GM19467 (cell line): ENCODE data around the gene TTC16.

ENCODE experiments used
- ATAC-seq: cut with Tn5 transposase; IDR thresholded peaks from one replicate; pipeline ENCODE4 v1.9.1; 2021; ENCODE audit warnings: mild to moderate bottlenecking, moderate library complexity; ENCODE audit not compliant: unreplicated experiment

Gene TTC16, protein sequence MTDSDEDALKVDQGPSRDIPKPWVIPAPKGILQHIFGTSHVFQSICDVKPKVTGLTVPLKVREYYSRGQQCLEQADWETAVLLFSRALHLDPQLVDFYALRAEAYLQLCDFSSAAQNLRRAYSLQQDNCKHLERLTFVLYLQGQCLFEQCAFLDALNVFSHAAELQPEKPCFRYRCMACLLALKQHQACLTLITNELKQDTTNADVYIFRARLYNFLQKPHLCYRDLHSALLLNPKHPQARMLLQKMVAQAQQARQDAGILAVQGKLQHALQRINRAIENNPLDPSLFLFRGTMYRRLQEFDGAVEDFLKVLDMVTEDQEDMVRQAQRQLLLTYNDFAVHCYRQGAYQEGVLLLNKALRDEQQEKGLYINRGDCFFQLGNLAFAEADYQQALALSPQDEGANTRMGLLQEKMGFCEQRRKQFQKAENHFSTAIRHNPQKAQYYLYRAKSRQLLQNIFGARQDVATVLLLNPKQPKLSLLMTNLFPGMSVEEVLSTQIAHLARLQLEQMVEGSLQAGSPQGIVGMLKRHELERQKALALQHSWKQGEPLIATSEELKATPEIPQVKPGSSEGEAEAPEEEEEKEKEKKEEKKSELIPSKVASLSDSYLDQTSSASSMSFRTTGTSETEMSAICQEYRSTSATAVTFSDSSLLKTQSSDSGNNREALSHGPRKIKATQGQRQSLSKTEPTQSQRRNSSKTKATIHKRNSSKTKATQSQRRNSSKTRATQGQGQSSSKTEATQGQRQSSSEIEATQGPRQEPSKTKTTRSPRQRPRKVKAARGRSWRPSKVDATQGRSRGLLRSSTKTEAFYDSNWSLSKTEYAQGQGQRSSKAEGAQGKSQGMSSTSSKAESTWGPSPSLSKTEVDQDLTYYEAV

GRCh38 chr9:127715470-127716337 lies at the start of gene TTC16, which contains the start of gene PTRH1:
Gene TTC16 (plus strand): TSS chr9:127716079. CDS start chr9:127716146, 67 bp downstream.
Gene PTRH1 (minus strand): TSS chr9:127715663. CDS start chr9:127715639, 24 bp downstream.
- peak; percentile 95 for ATAC-seq

DNA sequence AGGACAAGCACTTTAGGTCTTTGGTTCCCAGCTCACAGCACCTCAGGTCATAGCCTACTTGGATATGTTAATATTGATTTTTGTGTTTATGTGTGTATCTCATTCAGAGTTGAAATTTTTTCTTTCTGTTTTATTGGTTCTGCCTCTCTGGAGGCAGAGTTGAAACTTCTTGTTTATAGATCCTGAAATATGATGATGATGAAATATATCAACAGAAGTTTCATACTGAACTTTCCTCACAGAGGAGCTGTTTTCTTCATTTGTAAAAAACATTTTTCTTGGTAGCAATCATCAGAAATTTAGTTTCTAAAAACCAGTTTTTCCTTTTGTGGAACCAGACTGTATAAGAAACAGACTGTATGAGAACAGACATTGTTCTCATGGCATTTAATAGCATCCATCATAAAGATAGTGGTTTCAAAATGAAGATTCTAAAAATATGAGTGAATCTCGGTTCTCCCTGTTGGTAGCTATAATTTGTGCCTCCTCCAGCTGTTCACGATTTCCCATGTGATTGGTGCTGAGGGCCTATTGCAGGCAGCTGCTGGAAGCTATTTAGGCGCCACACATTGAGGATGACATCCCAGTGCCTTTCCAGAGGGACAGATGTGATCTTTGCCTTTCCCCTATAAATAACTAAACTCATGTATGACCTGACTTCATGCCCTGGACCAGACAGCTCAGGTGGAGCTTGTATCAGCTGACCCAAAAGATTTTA lies 48.6 kb upstream of the TTC16 start:
- ATAC-seq, result no peak

- no peak for ATAC-seq
Observed at GRCh38 chr9:127667906-127668305, 48.0 kb upstream of the TTC16 start.

DNA sequence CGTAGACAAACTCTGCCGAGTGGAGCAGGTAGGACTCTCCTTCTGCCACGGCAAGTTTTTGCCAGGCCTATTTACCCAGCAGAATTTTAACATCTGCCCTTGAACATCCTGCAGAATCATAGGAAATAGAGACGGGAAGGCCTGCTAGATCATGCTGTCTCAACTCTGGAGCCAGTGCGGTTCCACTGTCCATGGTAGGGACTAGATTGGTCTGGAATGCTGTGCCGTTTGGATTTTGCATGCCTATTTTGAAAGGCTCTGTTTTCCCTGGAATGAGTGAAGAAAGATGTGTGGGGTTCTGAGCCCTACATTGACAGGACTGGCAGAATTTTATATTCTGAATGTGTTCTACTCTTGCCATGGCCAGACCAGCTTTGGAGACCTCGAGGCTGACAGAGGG lies 42.6 kb upstream of the TTC16 start:
- ATAC-seq, result no peak

- no peak for ATAC-seq
Observed at GRCh38 chr9:127676638-127677037, 39.2 kb upstream of the TTC16 start.

GRCh38 chr9:127679506-127679905 lies 36.4 kb upstream of the TTC16 start:
- no peak for ATAC-seq

DNA sequence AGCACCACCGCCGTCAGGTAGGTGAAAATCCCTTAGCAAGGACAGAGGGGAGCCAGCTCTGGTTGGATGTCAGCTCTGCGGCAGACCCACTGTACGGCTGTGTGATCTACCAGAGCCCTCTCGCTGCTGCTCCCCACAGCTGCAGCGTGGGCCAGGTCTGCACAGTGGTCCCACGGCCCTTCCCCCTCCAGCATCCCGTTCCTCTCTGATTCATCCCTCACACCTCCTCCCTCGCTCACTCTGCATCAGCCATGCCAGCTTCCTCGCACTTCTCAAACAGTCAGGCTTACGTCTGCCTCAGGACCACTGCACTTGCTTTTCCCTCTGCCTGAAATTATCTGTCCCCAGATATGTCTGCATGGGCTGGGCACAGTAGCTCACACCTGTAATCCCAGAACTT lies 35.7 kb upstream of the TTC16 start:
- ATAC-seq, result no peak

- no peak for ATAC-seq
Observed at GRCh38 chr9:127680846-127681245, 35.0 kb upstream of the TTC16 start.

- ATAC-seq, result no peak
Observed at GRCh38 chr9:127682351-127683136, 33.3 kb upstream of the TTC16 start.

DNA sequence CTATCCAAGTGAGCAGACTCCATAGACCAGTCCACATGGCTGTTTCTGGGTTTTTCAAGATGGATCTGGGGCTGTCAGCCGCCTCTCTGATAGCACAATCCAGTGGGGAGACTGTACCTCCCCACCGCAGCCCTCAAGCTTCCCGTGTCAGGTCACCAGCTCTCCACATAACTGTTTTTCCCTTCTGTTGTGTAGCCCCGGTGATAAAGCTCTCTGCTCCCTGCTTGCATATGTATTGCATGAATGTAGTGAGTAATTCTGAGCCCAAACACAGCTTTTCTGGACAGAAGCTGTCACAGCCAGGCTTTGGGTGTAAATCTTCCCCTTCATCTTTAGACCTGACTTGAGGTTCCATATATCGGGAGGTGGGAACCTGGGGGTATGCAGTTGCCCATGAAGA lies 32.2 kb upstream of the TTC16 start:
- ATAC-seq, result no peak

- ATAC-seq, result no peak
Observed at GRCh38 chr9:127684576-127684975, 31.3 kb upstream of the TTC16 start.

GRCh38 chr9:127686461-127687393 lies 29.2 kb upstream of the TTC16 start:
- ATAC-seq, result no peak

DNA sequence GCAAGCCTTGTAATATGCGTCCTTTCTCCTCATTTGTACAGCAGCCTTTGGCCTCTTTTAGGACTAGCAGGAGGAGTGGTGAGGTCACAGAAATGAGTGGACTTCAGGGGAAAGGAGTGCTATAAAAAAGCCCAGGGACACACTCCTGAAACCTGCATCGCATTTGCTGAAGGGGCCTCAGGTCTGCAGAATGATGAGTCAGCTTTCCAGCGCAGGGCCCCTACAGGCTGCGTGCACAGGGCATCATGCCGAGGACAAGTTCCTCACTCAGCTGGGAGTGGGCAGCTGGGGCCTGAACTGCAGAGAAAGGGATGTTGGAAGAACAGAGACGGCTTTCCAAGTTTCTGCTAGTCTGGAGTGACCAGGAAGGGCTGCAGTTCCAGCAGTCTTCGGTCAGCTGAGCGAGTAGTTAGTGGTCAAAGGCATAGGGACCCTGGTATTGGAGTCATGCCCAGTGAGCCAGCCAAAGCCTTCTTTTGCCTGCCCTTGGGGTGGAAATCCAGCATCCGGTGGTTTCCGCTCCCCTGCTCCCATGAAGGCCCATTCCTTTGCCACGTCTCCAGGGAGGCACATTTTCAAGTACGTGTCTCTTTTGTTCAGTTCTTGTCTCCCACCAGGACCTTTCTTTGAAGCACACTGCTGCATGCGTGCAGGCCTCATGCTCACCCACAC lies 26.4 kb upstream of the TTC16 start:
- ATAC-seq, result no peak

GRCh38 chr9:127690735-127691134 lies 25.1 kb upstream of the TTC16 start:
- ATAC-seq, result no peak

GRCh38 chr9:127692071-127692470 lies 23.8 kb upstream of the TTC16 start:
- ATAC-seq, result no peak

- no peak for ATAC-seq
Observed at GRCh38 chr9:127693143-127693542, 22.7 kb upstream of the TTC16 start.

- no peak for ATAC-seq
Observed at GRCh38 chr9:127693697-127694096, 22.2 kb upstream of the TTC16 start.
